ENCODE results near the gene PLXND1.
"Not testable (repeated sequence)": the region's sequence is repeated elsewhere in the genome, so short reads cannot be mapped to it uniquely, and the experiment has no call there.

PLXND1 gene

DNA sequence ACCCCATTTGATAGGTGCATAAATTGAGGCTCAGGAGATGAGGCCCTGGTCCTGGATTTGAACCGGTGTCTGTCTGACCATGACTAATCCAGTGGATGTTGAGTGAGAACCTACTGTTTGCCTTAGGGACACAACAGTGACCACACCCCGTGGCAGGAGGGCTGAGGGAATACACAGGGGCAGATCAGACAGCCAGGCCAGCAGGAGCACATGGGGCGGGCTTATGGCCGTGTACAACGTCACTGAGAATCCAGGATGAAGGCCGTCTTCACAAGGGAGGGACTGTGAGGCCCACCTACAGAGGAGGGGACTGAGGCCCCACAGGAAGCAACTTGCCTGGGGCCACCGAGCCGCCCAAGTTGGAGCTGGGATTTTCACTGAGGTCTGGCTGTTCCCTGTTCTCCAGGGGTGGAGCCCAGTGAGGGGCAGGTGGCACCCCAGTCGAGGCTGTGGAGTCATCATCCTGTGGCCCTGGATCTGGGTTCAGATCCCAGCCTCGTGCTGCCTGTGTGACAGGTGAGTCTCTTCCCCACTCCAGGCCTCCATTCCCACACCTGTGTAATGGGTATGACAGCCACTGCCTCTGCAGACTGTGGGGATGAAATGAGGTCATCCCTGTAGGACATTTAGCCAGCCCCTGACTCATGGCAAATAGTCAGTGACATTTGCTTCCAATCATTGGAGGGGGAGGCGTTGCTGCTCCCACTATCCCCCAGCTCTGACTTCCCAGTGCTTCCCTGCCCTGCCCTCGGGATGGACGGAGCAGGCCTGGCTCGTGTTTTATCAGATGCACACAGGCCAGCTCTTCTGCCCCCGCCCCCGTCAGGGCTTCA is 6.3 kb upstream of the PLXND1 start:
- no peak for DNase-seq

DNA sequence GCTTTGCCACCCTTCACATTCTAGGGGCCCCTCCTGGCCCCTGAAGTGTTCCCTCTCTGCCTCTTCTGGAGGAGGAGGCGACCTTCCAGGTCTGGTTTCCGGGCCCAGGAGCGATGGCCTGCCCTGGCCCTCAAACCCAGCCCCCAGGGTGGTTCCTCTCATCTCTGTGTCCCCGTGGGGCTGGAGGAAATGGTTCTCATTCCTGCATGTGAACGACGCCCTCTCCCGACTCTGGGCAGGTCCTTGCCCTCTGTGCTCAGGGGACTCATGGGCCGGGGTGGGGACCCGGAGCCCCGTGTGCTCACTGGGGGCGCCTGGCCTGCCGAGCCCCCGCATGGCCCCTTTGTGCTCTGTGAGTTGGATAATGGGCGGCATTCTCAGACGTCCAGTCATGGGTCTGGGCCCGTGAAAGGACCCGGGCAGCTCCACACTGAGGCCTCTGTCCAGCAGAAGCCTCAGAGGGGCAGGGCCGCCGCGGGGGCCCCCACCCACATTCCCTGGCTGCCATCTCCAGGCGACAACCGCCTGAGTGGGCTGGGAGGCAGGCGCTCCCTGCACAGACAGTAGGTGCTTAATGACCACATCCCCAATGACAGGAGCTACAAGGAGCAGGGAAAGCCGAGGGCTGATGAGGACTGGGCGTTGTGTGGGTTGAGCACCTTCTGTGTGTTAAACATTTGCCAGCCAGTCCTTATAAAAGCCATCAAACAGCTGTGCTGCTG is 5.5 kb upstream of the PLXND1 start:
- no peak for DNase-seq

DNA sequence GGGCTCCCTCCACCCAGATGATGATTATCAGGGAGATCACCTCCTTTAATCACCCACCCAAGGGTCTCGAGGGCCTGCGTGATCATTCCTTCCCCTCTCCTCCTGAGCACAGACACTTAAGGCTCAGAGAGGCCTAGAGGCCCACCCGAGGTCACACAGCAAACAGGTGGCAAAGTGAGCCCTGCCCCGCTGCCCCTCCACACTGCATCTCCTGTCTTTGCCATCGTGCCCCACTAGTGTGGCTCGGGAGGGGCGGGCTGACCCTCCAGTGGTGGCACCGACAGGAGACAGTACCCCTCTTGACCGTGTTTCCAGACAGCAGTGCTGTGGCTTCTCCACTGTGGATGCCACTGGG is 4.9 kb upstream of the PLXND1 start:
- DNase-seq: no peak

DNA sequence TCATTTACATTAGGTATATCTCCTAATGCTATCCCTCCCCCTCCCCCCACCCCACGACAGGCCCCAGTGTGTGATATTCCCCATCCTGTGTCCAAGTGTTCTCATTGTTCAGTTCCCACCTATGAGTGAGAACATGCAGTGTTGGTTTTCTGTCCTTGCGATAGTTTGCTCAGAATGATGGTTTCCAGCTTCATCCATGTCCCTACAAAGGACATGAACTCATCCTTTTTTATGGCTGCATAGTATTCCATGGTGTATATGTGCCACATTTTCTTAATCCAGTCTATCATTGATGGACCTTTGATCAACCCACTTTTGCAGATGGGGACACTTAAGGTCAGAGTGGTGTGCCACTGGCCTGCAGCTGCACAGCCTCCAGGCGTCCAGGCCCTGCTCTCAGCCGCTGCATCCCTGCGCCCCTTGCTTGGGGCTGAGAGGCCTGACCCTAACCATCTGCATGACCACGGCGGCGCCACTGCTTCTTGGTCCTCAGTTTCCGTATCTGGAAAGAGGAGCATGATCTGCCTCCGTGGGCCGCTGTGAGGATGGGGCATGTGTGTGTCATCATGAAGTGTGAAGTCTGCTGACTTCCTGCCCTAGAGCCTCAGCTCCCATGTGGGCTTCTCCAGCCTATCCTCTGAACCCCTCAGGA is 4.4 kb upstream of the PLXND1 start:
- not testable (repeated sequence) for DNase-seq

DNA sequence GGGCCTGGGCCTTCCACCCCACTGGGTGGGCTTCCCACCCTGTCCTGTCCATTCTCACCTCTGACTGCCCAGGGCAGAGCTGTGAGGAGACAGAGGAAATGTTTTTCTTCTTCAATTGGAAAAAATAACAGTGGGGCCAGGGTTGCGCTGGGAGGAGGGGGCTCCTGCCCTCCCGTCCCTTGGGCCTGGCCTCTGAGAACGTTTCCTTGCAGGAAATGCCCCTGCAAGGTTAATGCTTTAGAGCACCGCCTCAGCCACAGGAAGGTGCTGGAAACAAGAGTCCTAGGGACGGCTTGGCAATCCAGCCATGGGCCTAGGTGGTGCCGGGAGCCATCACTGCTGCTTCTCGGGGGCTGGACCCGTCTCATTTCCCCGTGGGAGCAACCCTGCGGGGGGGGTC is 3.8 kb upstream of the PLXND1 start:
- DNase-seq: no peak

DNA sequence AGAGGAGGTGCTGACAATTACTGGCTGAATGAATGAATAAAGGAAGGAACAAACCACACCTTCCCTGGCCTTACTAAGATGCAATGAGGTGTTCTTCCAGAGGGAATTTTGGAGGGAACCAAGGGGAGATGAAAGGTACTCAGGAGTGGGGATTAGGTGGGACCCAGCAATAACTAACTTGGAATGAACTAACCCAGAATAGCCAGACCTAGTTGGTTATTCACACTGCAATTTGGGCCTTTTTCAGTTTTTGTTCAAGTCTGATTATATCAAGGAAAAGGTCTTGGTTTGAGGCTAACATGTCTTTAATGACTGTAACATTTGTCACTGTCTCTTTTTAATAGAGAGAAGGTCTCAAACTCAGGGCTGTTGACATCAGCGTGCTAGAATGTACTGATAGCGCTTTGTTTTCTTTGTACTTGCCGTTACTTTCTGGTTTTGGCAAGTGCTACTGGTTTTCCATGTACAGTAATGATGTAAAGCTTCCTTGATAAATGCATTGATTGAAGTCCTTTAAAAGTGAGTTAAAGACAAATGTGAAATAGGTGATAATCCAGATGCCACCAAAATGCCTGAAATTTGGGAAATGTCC is 3.2 kb upstream of the PLXND1 start:
- peak; percentile 43 for DNase-seq

DNA sequence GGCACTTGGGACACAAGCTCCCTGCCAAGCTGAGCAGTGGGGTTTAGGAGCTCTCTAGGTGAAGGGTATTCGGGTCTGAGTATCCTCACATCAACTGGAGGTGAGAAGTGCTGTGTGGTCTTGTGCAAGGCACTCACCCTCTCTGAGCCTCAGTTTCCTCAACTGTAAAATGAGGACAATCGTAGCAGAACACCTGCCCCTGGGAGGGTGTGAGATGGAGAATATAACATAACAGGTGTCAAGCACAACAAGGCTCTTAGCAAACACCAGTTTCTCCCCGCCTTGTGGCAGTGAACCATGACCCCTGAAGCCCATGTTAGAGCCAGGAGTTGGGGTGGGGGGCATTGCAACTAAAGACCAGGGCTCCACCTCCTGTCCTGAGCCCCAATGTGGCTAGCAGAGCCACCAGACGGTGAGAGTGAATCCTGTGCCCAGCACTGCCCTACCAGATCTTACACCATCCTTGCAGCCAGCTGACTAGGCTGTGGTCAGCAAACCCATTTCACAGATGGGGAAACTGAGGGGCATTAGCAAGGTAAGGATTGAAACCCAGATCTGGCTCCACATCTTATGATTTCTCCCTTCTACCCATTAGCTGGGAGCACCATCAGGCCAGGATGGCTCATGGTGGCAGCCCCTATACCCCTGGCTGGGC is 2.6 kb upstream of the PLXND1 start:
- DNase-seq: no peak

DNA sequence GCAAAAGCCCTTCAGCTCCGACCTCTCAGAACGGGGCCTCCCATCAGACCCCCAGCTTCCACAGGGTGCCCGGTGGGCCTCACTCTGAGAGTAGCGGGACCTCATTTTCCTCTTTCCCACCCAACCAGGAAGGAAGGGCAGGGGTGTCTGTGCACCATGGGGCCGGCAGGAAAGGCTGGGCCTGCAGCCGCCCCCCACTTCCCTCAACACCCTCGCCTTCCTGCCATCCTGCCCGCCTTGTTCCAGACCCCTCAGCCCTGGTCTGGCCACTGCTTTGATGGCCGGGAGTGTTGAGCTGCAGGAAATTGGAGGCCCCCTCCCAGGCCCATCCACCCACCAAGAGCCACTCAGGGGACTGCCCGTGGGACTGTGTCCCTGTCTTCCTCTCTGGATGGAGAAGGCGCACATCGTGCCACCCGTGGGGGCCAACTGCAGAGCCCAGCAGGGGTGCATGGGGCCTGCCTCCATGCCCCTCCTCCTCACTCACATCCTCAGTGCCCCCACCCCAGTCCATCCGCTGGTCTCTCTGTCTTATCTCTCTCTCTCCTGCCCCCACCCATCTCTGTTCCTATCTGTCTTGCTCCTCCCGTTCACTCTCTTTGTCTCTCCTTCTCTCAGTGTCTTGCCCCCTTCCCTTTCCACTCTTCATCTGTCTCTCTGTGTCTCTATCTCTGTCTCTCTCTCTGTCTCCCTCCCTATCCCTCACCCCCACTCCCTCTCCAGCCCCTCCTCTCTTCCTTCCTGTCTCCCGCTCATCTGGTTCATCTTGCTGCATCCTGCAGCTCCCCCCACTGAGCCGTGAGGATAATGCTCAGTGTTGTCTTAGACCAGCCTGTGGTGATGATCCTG is 1.8 kb upstream of the PLXND1 start:
- peak; percentile 68 for DNase-seq

DNA sequence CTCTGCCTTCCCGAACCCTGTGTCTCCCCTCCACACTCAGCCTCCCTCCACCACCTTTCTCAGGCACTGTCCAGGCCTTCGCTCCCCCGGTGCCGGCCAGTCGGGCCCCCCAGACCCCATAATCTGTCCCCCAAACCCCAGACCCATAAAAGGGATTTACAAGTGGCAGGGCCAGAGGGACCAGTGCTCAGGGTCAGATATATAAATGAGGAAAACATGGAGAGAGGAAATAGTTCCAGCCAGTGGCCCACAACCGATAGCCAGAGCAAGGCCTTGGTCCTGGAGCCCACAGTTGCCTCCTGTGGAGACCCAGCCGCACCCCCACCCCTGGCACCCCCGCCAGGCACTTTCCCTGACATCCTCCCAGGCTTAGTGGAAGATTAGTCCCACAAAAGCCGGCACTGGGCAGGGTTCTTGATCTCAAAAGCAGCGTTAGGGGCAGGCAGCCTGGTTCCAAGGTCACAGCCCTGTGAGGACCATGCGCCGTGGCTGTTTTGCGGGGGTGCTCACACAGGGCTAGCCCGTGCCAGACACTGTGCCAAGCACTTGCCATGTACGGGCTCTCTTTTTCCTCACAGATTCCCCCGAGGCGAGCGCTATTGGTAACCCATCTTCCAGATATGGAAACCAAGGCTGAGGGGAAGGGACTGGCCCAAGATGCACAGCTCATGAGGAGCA is 1.1 kb upstream of the PLXND1 start:
- no peak for DNase-seq

DNA sequence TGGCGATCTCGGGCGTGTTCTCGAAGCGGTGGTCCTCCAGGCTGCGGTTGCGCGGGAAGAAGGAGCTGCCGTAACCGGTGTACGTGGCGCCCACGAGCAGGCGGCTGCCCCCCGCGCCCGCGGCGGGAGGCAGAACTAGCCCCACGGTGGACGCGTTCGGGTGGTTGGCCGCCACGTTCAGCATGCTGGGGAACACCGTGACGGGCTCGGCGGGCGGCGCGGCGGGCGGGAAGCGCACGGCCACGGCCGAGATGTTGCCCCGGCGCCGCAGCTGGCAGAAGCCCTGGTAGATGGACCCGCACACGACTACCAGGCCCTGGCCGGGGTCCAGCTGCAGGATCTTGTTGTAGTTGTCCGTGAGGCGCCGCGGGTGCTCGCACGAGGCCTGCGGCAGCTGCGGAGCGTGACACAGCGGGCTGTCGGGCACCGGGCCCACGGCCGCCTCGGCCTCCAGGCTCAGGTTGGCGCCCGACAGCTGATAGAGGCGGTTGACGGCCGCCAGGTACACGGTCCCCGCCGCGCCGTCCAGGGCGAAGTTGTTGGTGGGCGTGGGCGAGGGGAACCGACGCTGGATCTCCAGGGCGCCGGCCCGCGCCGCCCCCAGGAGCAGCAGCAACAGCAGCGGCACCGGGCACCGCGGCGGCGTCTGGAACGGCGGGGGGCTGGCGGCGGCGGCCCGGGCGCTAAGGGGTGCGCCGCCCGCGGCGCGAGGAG is 397 bp downstream of the PLXND1 start:
- peak; percentile 50 for DNase-seq

DNA sequence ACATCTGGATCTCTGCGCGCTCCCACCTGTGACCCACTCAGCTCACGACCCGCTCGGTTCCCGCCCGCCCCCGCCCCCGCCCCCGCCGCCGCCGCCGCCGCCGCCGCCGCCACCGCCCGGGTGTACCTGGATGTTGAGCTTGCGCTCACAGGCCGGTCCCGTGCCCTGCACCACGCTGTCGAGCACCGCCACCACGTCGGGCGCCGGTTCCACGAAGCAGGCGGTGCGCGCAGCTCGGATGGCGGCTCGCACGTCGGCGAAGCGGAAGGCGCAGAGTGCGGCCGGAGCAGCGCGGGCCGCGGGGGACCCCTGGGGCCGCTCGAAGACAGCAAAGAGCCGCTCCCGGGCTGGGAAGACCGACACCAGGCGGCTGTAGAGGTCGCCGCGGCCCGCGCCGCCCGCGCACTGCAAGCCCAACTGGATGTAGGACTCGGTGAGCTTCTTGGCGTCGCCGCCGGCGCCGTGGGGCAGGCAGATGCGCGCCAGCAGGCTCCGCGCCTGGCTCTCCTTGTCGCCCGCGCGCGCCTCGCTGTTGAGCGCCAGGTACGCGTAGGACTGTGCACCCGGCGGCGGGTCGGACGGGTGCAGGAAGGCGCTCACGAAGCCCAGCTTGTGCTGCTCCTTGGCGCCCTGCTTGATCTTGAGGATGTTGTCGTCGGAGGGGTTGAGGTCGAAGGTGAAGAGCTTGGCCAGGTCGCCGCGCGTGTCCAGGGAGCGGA is 1.1 kb downstream of the PLXND1 start:
- DNase-seq: peak; percentile 65

DNA sequence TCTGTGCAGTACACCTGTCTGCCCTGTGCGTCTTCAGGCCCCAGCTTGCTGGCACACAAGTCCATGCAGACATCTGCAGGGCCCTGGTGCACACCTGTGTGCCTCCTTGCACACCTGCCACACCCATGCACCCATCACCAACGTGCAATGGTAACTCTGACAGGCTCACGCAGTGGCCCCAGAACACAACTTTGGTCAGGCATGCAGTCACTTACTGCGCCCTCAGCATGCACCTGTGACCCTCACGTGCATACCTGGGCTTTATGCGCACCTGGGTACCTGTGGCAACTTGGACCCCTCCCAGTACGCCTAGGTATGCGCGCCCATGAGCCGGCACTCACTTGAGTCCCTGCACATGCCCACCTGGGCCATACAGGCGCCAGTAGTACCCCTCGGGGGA is 1.7 kb downstream of the PLXND1 start:
- DNase-seq: no peak

DNA sequence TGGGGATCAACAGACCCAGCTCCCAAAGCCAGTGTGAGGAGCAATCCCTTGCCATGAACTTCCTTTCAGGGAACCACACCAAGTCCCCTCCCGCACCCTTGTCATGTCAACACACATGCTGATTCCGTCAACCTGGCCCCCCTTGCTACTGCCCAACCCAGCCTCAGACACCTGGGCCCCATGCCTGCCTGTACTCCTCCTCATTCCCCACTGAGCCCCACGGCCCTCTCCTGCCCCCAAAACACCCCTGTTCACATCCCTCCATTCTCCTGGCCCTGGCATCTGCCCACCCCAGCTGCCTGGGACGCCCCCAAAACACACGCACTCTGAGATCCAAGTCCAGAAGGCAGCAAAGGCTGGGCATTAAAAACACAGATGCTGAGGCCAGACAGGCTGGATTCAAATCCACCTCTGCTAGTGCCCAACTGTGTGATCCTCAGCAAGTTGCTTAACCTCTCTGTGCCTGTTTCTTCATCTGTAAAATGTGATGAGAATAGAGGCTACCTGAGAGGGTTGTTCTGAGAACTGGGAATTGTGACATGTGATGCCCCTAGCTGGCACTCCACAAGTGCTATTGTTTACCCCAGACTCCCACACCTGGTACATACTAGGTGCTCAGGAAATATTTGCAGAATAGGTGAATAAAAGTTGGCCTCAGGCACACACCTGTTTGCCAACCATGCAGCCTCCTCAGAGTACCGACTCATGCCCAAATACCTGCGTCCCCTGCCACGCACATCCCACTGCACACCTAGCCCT is 2.3 kb downstream of the PLXND1 start:
- DNase-seq: no peak

DNA sequence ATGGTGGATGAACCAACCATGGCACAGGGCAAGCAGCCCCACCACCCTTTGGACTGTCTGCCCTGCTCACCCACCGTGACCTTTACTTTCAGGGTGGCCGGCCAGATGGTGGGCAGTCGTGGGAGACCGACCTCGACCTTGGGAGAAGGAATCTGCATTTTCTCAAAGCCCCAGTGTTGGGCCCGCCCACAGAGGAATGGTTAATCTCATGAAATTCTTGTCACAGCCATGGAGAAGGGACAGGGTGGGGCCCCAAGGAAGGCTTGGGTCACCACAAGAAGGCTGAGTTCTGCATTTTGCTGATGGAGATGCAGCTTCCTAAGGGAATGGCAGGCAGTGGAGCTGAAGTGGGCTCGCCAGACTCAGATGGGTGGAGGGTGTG is 2.9 kb downstream of the PLXND1 start:
- DNase-seq: no peak

DNA sequence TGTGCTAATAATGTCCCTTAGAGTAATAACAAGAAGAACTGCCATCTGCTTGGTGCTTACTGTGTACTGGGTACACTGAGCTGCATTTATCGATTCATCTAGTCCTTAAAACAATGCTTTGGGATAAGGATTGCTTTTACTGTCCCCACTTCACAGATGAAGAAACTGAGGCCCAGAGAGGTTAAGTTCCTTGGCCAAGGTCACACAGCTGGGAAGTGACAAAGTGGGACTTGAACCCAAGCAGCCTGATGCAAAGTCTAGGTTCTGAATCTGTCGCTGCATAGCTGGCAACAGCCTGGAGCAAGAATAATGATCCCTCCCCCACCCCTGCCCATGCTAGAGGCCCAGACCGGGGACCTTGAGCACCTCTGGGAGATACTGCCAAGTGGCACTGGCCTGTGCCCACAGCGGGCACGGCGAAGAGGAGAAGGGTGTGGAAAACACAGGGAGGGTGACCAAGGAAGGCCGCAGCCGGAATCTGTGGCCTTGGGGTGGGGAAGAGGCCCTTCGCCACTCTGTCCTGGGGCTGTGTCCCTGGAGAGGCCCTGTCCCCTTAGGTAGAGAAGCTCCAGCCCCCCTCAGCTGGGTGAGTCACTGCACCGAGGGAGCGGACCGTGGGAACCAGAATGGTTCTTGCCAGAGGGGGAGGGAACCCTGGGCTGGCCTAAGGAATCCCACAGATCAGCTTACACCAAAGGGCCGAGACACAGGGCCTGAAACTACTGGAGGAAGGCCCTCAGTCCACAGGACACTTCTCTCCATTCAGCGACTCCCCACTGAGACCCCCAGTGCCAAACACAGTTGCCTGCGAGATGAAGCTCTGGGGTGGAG is 3.5 kb downstream of the PLXND1 start:
- DNase-seq: no peak

DNA sequence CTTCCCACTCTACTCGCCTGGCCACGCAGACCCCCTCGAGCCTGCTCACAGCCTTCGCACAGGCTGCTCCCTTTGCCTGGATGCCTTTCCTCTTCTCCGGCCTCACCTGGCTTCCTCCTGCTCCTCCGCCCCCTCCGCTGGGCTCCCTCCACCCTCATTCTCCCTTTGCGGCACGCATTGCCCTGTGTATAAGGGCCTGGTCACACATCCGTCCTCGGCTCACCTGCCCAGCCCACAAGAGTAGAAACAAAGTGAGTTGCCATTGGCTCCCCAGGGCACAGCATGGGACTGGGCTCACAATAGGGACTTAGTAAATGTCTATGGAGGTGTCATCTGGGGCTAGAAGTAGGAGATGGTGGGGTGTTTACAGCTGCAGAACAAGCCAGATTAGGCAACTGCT is 4.2 kb downstream of the PLXND1 start:
- no peak for DNase-seq

DNA sequence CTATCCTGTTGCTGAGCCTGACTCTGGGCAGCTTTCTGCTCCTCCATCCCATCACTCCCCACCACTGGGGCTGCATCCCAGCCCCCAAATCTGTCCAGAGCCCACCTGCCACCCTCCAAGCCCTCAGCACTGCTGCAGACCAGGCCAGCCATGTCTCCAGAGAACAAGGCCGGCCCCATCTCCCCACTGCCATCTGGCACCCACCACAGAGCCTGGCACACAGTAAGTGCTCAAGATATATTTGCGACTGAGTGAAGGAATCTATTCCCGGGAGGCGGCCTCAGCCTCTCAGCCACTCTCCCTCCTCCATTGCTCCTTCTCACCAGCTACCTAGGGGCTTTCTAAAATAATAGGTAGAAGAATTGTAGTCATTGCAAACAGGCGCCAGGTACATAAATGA is 4.8 kb downstream of the PLXND1 start:
- DNase-seq: no peak

DNA sequence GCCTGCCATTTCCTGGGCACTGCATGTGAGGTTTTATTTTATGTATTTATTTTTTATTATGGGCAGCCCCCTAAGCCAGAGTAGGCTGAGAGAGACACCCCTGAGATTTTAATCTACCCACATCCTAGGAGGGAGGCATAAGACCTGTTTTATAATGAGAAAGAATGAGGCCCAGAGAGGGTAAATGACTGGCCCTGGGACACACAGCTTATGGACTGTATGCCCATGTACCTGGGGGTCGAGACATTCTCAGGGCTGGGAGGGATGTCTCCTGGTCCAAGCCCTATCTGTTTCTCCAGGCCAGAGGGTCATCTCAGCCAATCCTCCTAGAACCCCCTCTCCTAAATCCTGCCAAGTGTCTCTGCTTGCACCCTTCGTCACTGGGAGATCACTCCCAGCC is 6.1 kb downstream of the PLXND1 start:
- no peak for DNase-seq

Data from hematopoietic multipotent progenitor cell treated with erythropoietin and hydrocortisone succinate and interleukin-3 and kit ligand, for 6 days (in vitro differentiated cells).